Renal cortex interstitium (tissue), 11 donors: Measurements from ENCODE around the gene TMEM132D. TPM values are rescaled to one million over a fixed set of nuclear protein-coding genes. Genes with fewer than 3 reads are reported as not detected.

Experiments used
- DNase-seq, 11 donors: peaks; one replicate each; pipeline ENCODE4 v3.0.0-alpha.2; 2013; ENCODE audit warnings: low read depth in 9 of 11, low spot score in 4 of 11; ENCODE audit errors: extremely low read depth in 1 of 11
- polyA plus RNA-seq, 3 donors: library from polyadenylated mRNA; unstranded; fragments of 120-200 nt; gene quantifications; one replicate each; pipeline ENCODE4 v1.2.1, GENCODE V29; 2013; ENCODE audit not compliant: insufficient read length in 3 of 3

The TMEM132D gene
- polyA plus RNA-seq, 3 donors: 1.7 to 2.1 (median 1.8) TPM

- DNase-seq: no peak
These were observed 18.5 kb downstream of the TMEM132D start for GRCh38 chr12:129885287-129885686.

GRCh38 chr12:129877411-129877810 is 26.4 kb downstream of the TMEM132D start:
- DNase-seq: no peak

GRCh38 chr12:129873833-129874208 is 30.0 kb downstream of the TMEM132D start:
- DNase-seq: no peak

- no peak for DNase-seq
These were observed 30.6 kb downstream of the TMEM132D start for GRCh38 chr12:129873111-129873832.

- no peak for DNase-seq
These were observed 31.5 kb downstream of the TMEM132D start for GRCh38 chr12:129871991-129872972.

GRCh38 chr12:129870796-129871195 is 33.0 kb downstream of the TMEM132D start:
- no peak for DNase-seq

- DNase-seq: no peak
These were observed 33.7 kb downstream of the TMEM132D start for GRCh38 chr12:129870136-129870535.

GRCh38 chr12:129868575-129868974 is 35.2 kb downstream of the TMEM132D start:
- no peak for DNase-seq

GRCh38 chr12:129863938-129864337 is 39.9 kb downstream of the TMEM132D start:
- no peak for DNase-seq

GRCh38 chr12:129862561-129863175 is 41.2 kb downstream of the TMEM132D start:
- no peak for DNase-seq

GRCh38 chr12:129861951-129862350 is 41.9 kb downstream of the TMEM132D start:
- peak in 2 of 11 donors; percentile 19 to 30 for DNase-seq

GRCh38 chr12:129854591-129854990 is 49.2 kb downstream of the TMEM132D start:
- no peak for DNase-seq

- DNase-seq: no peak
These were observed 52.5 kb downstream of the TMEM132D start for GRCh38 chr12:129851296-129851695.

- DNase-seq: no peak
These were observed 54.9 kb downstream of the TMEM132D start for GRCh38 chr12:129848876-129849275.

GRCh38 chr12:129847063-129847462 is 56.8 kb downstream of the TMEM132D start:
- DNase-seq: no peak

GRCh38 chr12:129844662-129845220 is 59.1 kb downstream of the TMEM132D start:
- peak in 7 of 11 donors; percentile 15 to 39 (median 20) for DNase-seq

- DNase-seq: no peak
These were observed 62.6 kb downstream of the TMEM132D start for GRCh38 chr12:129841251-129841650.

- DNase-seq: no peak
These were observed 63.5 kb downstream of the TMEM132D start for GRCh38 chr12:129840145-129840884.

GRCh38 chr12:129839679-129840078 is 64.1 kb downstream of the TMEM132D start:
- DNase-seq: no peak
